ENCODE measurements around the gene SPNS3.

SPNS3 gene

GRCh38 chr17:4436381-4436780 is 2.6 kb downstream of the SPNS3 start:
- DNase-seq, result no peak

GRCh38 chr17:4436846-4437245 is 3.1 kb downstream of the SPNS3 start:
- no peak for DNase-seq

DNA sequence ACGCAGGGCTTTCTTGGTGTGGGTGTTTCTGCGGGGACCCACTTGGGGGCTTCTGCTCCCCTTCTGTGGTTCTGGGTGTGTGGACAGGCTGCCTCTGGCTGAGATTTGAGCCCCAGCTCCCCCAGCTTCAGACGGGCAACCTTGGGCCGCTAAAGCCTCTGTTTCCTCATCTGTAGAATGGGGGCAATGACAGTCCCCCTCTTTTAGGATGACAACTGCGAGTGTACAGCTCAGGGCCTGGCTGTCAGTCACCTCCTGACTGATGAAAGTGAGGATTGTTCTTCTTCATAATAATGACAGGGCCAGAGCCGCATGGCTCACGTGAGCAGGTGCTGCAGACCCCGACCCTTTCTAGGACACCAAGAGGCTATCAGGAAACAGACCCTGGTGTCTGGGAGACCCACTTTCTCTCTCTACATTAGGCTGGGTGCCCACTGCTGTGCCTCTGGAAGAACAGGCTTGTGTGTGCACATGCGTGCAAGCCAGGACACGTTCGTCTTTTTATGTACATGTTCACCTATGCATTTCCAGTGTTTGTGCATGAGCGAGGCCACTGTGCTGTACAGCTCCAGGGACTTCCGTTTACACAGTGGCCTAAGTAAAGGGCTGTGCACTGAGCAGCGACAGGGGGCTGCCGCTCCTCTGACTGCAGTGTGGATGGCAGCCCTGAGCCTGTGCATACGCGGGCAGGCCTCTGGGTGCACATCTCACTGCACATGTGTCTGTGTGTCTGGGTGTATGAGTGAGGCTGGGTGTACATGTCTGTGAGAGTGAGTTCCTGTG is 4.6 kb downstream of the SPNS3 start:
- DNase-seq, result no peak

GRCh38 chr17:4440021-4440420 is 6.3 kb downstream of the SPNS3 start:
- DNase-seq, result no peak

DNA sequence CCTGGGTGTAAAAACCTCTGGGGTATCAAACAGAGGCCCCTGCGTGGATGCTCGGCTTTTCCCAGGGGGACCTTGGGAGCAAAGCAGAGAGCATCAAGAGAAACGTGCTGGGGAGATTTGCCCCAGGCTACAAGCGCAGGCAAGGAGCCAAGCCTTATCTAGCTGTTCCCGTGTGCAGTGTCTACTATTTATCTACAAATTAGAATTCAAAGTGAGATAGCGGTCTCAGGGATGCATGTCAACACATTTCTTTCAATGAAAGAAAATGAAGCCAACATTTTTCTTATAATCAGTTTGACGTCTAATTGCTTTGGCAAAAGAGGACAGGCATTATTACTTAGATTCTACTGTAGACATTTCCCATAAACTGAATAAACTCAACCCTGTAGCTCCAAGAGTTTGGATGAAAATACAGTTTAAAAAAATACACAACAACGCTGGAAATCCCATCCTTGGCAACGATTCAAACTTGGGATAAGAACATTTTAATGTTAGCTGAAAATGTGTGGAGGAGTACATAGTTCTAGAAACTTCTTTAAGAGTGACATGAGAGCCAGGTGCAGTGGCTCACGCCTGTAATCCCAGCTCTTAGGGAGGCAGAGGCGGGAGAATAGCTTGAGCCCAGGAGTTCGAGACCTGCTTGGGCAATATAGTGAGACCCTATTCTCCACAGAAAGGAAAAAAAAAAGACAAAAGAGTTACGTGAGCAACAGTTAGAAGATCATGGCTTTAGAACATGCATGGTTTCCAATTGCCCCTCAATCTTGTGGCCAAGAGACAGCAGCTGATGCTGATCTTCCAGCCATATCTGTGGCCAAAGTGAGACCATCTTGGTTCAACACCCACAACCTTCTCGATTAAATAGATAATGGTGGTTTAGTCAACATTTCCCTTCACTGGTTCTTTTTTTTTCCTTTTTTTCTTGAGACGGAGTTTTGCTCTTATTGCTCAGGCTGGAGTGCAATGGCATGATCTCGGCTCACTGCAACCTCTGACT is 7.2 kb downstream of the SPNS3 start:
- no peak for DNase-seq

- DNase-seq, result no peak
These were observed 8.8 kb downstream of the SPNS3 start for GRCh38 chr17:4442582-4442981.

- no peak for DNase-seq
These were observed 9.7 kb downstream of the SPNS3 start for GRCh38 chr17:4443476-4443875.

DNA sequence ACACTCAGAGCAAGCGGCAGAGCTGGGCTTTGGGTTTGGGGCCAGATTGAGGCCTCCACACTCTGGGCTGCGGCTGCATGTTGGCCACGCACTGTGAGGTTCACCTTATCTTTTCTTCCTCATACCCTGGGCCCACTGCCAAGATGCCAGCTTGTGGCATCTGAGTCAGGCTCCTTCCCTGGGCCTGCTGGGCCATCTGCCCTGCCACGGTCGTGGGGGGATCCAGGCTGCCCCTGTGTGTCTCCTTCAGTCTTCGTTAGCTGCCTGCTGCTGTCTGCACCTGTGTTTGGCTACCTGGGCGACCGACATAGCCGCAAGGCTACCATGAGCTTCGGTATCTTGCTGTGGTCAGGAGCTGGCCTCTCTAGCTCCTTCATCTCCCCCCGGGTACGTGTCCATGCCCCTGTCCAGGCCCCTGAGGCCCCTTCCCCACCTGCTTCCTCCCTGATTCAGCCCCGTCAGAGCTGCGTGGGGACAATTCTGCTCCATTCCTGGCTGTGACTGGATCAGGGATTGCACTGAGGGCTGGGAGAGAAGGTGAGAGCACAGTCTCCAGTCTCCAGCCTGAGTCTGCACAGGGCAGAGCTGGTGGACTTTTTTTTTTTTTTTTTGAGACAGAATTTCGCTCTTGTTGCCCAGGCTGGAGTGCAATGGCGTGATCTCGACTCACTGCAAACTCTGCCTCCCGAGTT is 11.2 kb downstream of the SPNS3 start:
- no peak for DNase-seq

DNA sequence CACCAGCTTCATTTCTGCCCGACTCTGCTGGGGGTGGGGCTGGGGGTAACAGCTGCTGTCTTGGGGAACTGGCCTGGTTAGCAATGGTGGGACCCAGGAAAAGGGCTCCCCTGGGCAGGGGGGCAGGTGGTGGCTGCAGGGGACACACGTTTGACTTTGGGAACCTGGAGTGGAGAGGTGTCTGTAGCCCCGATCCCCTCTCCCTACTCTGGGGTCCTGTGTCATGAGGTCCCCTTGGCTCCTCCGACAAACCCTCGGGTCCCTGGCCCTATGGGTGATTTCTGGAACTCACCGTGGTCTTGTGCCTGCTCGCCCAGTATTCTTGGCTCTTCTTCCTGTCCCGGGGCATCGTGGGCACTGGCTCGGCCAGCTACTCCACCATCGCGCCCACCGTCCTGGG is 12.0 kb downstream of the SPNS3 start:
- no peak for DNase-seq

- no peak for DNase-seq
These were observed 12.8 kb downstream of the SPNS3 start for GRCh38 chr17:4446326-4447071.

DNA sequence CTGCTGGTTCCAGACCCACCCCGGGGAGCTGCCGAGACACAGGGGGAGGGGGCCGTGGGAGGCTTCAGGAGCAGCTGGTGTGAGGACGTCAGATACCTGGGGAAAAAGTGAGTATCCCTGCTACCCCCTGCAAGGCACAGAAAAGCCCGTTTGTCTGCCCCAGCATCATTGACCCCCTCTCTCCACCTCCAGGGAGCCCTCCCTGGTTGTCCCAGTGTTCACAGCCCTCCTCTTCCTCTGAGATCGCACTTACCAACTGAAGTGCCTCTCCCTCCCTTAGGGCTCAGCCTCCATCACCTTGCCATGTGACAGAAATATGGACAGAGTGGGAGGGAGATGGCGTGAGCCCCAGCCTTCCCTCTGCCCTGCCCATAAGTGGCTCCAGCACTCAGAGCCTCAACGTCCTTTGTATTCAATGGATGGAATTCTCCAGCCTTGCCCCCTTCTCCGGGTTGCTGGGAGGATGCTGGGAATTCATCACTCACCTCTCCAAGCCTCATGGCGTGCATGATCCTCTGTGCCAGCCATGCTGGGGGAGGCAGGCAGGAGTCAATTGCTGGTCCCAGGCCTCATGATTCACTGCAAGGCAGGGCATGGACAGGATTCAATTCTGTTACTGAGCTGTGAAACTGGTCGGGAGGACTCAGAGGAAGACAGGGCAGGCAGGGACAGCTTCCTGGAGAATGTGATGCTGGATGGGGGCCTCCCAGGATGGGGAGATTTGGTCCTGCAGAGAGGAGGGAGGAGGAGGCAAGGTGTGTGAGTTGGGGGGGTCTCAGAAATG is 14.6 kb downstream of the SPNS3 start:
- DNase-seq, result no peak

GRCh38 chr17:4449736-4450135 is 16.0 kb downstream of the SPNS3 start:
- DNase-seq, result no peak

DNA sequence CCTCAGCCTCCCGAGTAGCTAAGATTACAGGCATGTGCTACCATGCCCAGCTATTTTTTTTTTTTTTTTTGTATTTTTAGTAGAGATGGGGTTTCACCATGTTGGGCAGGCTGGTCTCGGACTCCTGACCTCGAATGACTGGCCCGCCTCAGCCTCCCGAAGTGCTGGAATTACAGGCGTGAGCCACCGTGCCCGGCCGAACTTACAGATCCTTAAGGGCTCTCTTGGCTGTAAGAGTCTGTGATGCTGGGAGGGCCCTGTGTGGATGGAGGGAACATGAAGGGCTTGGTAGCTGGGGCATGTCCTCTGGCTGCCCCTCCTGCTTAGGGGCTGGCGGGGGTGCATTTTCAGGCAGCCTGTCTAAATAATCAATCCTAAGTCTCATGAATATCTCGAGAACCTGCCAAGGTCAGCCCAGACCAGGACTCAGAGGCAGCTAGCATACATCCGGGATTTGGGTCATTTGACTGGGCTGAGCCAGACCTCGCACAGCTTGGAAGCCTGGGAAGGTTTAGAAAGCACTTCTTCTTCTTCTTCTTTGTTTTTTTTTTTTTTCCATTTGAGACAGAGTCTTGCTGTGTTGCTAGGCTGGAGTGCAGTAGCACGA is 17.1 kb downstream of the SPNS3 start:
- DNase-seq, result no peak

- DNase-seq, result no peak
These were observed 20.3 kb downstream of the SPNS3 start for GRCh38 chr17:4453812-4454591.

GRCh38 chr17:4460661-4461060 is 26.9 kb downstream of the SPNS3 start:
- DNase-seq, result no peak

- no peak for DNase-seq
These were observed 30.2 kb downstream of the SPNS3 start for GRCh38 chr17:4463818-4464476.

DNA sequence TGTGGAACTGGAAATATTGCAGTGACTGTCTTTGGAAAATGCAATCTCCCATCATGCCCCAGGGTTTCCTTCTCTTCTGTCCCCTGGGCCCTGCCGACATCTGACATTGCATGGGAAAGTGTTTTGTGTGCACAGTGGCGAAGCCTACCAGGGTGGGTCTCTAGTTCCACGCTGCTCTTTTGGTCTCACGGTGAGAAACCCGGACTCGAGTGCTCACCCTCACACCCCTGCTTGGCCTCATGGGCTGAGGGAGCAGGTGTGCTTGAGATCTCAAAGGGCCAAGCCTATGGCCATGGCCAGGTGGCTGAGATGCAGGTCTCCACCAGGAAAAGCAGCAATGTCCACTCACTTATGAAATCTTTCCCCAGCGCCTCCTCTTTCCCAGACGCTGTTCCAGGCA is 32.0 kb downstream of the SPNS3 start:
- DNase-seq, result no peak

- DNase-seq, result no peak
These were observed 33.5 kb downstream of the SPNS3 start for GRCh38 chr17:4467287-4467686.

DNA sequence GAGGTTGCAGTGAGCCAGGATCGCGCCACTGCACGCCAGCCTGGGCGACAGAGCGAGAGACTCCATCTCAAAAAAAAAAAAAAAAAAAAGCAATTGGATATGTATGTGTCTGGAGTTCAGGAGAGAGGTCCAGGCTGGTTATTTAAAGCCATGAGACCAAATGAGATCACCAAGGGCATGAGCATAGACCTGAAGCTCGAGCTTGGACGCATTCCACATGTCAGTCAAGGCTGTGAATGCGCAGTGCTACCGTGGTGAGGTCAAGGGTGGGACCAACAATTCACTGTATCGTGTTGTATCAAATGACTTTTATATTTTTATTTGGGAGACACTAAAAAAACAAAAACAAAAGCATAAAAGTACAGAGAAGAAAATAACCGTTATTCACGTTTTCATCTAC is 35.8 kb downstream of the SPNS3 start:
- DNase-seq, result no peak

DNA sequence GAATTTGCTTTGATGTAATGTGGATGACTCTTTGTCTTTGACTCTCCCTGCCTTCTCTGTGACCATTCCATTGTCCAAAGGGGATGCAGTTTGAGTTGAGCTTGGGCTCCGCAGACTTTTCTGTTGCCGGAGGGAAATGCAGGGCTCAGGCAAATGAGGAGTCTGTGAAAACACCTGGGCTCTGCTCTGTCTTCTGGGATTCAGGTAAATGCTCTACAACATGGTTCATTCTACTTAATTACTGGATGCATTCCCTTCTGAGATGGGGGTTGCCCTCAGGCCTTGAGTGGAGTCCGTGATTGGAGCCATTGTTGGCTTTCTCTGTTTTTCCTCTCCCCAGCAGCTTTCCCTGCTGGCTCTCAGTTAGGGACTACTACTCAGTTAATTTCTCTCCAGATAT is 38.5 kb downstream of the SPNS3 start:
- no peak for DNase-seq
